NCI-H1105 treated with DMSO at 0.1 percent for 48 hours (cell line): ENCODE measurements around the gene NOL8.

Source experiments
- DNase-seq: peaks from one replicate; lab custom pipeline; 2025; lab: John Stamatoyannopoulos, UW

The NOL8 gene

DNA sequence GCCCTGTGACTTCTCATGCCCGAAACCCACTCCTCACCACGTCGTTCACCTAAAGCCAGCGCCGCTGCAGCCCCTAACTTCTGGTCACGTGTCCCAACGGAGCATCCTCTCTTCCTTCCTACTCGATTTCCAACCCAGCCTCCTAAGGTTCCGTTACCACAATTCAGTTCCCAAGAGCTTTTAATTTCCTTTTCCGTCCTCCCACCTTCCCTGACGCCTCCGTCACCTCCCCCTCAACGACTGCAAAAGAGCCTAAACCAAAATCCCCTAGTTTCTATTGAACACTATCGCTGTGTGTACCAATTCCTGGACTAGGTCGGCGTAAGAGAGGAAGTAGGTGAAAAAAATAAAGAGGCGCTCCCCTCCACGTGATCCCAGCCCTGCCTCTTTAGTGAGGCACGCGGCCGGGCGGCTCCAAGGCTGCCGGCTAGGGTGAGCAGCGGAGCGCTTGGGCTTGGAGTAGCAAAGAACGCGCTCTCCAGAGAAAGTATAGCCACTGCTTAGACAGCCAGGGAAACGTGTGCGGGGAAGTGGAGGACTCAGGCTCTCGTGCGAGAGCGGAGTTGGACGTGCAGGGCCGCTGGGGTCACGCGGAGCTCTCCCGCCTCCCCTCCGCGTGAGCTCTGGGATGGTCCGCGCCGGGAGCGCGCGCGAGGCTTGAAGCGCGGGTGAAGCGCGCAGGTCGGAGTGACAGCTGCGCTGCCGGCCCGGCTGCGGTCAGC lies at the start of gene NOL8, which contains the start of gene CENPP:
Gene NOL8 (minus strand): TSS at position 82 of the 722 bp plus-strand sequence. CDS start 1,189 bp downstream, outside the sequence.
Gene CENPP (plus strand): TSS at position 685 of the 722 bp plus-strand sequence.
- DNase-seq = peak; percentile 81

DNA sequence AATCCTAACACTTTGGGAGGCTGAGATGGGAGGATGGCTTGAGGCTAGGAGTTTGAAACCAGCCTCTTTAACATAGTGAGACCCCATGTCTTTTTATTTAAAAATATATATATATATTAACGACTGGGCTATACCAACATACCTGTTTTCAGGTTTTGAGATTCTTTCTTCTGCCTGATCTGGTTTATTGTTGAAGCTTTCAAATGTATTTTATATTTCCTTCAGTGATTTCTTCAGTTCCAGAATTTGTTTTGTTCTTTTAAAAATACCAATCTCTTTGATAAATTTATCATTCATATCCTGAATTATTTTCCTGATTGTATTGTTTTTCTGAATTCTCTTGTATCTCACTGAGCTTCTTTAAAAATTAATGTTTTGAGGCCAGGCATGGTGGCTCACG lies 48.0 kb upstream of the NOL8 start:
- no peak for DNase-seq

DNA sequence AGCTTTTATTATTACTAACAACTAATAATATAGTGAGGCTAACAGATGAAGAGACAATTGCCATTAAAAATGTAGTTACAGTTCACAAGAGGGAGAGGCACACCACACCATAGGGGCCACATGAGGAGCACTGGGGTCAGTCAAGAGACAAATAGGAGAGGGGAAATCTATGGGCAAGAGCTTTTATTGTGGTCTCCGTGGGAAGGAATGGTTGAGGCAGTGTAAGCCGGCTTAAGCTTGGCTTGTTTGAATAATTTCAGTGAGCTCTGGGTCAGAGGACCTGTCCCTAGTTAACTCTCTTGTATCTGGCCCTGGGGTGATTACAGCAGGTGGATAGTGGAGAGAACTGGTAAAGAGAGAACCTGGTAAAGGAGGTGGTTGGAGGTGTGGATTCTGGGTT lies 43.9 kb upstream of the NOL8 start:
- no peak for DNase-seq

DNA sequence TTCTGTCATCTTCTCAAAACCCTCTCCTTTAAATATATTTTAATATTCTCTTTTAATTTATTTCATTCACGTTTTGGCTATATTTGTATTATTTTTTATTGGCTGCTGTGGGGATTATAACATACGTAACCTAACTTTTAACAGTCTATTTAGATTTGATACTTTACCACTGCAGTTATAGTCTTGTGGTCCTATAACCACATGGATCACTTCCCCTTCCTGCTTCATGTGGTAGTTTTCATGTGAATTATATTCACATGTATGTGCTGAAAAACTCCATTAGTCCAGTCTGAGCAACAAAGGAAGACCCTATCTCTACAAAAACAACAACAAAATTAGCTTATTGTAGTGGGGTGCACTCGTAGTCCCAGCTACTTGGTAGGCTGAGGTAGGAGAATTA lies 34.9 kb upstream of the NOL8 start:
- DNase-seq = no peak

DNA sequence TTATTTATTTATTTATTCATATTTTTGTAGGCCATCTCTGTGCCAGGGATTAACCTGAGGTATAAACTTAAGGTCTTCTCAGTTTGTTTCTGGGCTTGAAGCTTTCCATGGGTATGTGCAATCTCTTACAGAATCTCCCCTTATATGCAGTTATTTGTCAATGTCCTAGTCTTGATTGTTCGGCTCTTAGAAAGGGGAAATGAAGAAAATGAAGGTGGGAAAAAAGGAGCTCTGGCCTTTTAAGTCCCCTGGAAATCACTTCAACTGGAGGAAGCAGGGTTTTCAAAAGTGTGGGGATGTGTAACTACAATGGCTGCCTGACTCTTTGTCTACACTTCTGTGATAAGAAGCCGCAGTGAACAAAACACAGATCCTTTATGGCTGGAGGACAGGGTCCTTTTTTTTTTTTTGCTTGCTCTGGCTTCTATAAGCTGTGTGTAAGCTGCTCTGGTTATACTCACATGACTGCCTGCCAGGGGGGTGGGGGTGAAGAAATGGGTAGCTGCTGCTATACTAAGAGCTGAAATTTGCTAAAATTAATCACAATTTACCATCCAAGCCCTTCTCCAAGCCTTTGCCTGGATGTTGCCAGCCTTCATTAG lies 34.3 kb upstream of the NOL8 start:
- no peak for DNase-seq

DNA sequence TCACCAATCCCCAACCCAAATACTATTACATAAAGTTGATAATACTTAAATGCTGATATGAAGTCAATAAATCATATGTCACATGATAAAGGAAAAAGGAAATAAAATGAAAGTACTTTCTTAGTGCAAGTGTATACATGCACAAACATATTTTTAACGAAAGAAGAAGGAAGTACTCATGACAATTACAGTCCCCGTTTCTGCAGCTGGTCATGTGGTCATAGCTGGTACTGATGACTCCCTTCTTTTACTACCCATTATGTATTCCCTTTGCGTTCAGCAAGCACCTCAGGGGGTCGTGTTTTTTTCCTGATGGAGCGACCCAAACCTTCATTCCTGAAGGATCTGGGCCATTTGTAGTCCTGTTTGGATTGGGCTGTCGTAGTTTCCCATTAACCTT lies 27.9 kb upstream of the NOL8 start:
- DNase-seq = no peak

DNA sequence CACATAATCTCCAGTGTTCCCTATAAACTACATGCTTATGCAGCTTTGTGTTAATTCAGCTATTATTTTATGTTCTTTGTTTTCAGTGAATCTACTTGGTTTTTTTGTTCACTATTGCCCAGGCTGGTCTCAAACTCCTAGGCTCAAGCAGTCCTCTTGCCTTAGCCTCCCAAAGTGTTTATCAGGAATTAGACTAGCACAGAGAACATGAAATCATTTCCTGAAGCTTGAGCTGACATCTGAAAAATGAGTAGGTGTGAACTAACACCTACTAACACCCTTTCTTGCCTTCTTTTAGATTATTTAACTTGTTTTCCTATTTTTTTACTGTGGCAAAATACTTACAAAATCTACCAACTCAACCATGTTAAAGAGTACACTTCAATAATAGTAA lies 25.6 kb upstream of the NOL8 start:
- no peak for DNase-seq

DNA sequence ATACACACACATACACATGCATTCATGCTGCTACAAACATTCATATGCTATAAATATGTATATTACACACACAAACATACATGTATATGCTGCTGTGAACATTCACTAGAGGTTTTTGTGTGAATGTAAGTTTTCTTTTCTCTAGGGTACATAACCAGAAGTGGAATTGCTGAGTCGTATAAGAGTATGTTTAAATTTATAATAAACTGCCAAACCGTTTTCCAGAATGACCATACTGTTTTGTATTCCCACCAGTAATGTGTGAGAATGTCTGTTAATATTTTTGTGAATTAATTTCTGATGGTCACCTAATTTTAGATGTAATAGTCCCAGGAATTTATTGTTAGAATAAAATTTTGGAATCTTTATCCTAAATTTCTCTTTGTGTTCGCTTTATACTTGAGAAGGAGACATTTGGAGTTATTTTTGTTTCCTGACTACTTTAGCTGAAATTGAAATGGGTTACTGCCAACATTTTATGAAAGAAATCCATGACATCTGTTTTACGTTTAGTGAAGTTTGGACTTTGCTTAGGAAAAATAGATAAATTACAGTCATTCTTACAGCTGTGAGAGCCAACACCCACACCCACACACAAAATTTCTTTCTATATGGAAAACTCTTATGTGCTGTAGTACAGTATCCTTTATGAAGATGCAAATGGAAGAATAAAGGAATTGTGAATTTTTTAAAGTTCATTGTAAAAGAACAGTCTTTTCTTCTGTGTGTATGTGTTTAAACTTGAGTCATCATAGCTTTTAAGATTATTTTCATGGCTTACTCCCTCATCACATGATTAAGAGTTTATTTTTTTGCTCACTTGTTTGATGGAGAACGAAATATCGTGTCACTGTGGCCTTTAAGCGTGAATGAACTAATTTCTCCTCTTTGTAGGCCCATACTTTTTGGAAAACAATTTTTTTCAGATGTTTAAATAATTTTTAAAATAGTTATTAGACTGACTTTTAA lies 24.9 kb upstream of the NOL8 start:
- no peak for DNase-seq

DNA sequence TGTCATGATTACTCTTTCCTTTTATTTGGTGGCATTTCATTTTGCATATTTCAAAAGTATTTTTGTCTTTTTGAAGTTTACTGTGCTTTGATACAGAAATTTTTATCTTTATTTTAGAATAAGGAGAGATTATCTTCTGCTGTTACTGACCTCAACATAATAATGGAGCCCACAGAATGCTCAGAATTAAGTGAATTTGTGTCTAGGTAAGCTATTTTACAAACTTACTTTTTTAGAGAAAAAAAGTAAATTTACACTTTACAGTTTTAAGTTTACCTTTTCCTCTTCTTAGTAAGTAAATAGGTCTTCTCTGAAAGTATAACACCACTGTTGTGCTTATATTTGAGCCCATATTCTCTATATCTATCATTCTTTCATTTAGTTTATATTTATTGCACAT lies 20.4 kb upstream of the NOL8 start:
- no peak for DNase-seq

DNA sequence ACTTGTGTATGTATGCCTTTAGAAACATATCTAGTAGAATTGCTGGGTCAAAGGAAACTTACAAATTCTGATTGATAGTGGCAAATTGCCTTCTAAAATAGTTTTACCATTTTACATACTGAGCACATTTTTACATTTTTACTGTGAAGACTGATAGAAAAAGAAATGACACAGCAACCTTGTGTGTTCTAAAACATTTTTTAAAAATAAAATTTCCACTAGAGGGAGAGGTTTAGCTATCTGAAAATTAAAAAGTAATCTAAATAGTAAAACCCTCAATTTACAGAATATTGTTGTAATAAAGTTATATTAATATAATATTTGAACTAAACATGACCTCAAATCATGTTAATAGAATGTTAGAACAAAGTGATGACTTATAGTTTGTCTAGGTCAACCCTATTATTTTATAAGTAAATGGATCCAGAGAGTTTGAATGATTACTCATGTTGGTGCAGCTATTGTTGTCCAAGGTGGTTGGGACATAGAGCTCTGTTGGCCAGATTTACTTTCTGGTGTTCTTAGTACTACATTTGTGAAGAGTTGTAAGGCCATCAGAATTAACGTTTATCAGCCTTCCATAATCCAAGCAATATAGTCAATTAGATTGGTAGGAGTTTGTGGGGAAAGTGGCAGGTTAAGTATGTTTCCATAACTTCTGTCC lies 17.8 kb upstream of the NOL8 start:
- no peak for DNase-seq

DNA sequence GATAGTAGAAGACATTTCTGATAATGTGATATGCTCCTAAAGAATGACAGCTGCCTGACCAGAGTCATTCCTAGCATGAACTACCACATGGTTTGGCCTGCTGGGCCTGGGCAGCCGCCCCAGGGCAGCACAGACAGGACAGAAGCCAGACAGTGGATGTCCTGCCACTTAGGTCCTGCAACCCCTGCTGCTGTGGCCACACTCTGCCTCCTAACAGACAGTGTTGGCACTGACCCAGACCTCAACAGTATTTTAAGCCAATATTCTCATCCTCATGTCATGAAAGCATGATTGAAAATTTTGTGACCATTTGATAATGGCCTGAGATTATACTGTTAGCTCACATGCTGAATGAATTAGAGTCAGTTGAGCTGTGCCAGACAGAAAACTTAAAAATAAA lies 16.4 kb upstream of the NOL8 start:
- no peak for DNase-seq

DNA sequence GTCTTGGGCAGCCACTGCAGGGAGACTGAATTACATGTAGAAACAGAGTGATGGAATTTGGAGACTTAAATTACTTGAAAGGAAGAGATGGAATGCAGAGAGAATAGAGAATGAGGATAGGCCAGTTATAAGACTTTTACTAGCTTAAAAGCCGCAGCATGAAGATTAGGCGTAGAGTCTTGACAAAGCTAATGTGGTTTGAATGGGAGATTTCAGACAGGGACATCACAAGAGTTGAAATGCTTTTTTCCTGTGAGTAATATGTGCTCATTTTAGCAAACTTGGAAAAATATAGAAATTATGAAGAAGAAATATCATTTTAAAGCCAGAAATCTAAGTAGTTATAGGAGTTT lies 8.1 kb upstream of the NOL8 start:
- no peak for DNase-seq

DNA sequence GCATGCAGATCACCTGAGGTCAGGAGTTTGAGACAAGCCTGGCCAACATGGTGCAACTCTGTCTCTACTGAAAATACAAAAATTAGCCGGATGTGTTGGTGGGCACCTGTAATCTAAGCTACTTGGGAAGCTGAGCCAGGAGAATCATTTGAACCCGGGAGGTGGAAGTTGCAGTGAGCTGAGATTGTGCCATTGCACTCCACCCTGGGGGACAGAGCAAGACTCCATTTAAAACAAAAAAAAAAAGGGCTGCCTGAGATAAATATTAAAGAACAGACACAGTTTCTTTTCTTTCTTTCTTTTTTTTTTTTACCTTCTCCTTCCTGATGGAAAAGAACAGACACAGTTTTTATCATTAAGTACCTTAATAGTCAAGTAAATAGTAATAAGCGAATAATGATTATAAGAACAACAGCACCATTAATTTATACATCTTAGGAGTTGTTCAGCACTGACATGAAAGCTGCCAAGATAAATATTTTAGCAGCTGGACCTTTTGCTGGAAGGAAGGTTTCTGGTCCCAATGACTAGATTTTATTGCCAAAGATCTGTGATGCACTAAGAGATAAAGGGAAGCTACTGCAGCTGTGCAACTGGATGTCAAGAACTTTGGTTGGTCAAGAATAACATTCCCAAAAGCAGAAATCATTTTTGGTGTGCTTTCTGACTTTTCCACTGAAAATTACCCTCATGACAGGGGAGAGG lies 7.6 kb upstream of the NOL8 start:
- no peak for DNase-seq

DNA sequence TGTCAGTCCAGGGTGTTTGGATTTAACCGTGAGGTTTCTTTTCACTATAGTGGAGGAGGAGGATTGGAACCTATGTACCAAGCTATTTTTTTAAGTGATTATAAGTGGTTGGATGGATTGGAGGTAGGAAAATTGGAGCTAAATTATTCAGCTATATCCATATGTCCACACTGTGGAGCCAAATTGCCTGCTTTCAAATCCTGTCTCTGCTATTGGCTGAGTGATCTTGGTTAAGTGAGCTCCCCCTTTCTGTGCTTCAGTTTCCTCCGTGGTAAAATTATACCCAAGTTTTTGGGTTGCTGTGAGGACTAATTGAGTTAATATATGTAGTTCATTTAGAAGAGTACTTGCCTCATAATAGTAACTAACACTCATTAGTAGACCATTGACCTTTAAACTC lies 3.1 kb upstream of the NOL8 start:
- DNase-seq = peak; percentile 2

DNA sequence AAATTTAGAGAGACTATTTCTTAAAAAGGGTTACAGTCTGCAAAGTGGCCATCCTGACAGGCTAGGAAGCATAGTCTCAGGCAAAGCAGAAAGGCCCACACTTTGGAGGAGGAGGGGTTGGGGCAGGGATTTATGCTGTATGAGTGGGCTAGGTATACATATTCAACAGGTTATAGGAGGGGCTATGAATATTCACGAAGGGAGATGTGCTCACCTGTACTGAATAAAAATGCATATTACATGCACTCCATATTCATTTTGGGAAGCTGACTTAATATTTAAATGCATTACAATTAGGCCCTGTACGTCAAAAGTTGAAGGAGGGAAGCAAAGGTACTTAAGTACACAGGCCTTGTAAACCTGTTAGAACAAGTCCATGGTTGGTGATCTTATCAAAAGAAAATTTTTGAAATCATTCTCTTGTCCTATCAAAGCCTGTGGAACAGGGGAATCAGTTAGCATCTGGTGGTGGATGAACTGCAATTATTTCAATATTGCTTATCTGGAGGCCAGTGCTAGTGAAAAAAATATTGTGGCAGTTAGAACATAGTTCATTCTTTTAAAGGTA lies 2.2 kb upstream of the NOL8 start:
- DNase-seq = no peak

DNA sequence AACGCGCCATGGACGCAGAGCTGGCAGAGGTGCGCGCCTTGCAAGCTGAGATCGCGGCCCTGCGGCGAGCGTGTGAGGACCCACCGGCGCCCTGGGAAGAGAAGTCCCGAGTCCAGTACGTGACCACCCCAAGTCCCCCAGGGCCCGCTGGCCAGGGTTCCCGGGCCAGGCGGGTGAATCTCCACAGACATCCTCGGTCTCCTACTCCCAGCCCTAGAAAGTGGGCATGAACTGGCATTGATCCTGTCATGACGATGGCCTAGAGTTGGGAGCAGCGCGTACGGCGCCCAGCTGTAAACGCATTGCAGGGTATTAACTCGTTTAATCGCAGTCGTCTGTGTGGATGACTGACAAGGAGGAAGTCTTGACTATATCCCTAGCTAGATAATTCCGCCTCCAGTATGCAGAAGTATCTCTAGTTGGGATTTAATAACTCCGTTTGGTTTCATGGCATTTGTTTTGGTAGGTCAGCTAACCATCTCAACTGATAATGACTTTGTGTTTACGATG lies 896 bp upstream of the NOL8 start:
- no peak for DNase-seq

DNA sequence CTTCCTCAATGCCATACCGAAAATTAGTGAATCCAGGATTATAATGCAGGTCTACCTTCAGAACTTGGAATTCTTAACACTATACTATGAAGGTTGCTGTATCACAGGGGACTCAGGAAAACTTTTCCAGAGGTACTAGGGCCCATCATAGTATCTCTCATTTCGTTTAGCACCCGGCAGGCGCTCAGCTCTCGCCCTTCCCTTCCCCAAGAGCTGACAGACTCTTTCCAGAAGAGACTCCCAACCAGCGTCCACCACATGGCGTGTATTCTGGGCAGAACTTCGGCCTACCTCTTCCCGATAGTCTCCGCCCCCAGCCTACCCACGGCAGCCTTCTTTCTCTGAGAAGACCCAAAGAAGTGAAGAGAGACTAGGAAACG lies 271 bp downstream of the NOL8 start:
- no peak for DNase-seq

DNA sequence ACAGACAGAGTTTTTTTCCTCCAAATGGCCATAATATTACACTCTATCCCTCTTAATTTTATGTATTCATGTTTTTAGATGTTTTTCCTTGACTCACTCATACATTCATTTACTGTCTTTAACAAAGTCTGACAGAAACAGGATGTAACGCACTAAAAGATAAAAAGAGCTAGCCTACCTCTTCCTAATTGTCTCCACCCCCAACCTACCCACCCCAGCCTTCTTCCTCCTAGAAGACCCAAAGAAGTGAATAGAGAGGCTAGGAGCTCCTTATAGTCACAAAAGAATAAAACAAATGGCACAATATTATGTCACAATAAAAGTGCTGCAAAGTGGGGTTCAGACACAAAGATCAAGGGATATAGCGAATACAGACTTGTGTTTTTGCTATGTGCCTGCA lies 719 bp downstream of the NOL8 start:
- no peak for DNase-seq

DNA sequence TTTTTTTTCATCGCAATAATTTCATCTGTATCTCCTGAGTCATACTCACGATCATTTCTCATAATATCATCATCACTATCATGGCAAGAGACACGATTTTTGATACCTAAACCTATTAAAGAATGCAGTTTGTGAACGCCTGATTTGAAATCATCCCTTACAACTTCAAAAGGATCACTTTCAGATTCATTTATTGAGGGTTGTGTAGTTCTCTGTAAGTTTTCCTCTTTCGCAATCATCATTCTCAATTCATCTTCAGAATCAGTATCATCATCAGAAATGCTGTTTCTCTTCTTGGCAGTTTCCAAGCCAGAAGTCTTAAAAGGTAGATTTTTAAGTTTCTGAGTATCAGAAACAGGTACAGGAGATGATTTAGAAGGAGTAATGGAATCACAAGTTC lies 9.7 kb downstream of the NOL8 start:
- no peak for DNase-seq

DNA sequence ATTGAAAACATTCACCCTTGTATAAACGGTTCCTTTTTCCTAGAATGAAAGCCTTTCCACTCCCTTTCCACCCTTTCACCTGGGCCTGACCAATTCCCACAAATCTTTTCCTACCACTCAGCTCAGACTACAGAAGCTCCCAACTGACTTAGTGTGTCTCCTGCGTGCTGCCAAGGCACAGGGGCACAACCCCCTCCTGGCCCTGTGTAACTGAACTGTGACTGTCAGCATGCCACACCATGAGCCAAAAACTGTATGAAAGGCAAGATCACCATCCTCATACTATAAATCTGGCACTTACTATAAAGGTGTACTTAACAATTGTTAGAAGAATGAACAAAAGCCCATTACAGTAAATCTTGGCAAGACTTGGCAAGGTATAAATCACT lies 11.5 kb downstream of the NOL8 start:
- no peak for DNase-seq
